Fibroblast of the aortic adventitia (primary cell): ENCODE results near the gene ESAM. TPM values are rescaled to one million over a fixed set of nuclear protein-coding genes. Genes with fewer than 3 reads are reported as not detected.

Source experiments
- DNase-seq: peaks from one replicate; pipeline ENCODE4 v3.0.0-alpha.2; 2010; ENCODE audit warnings: low read depth
- H3K4me3 ChIP-seq: 2 replicates; pipeline ENCODE4 v1.5.1; 2011; ENCODE audit warnings: low read depth, mild to moderate bottlenecking, control low read depth, low read length, moderate library complexity
- CTCF ChIP-seq: IDR thresholded peaks from 2 replicates; pipeline ENCODE4 v1.5.1; 2011; ENCODE audit warnings: mild to moderate bottlenecking, low read length, control low read depth, inconsistent platforms; ENCODE audit not compliant: insufficient read depth
- total RNA-seq: library from RNA; depleted of rRNA; stranded (reverse); fragments of >200 nt; gene quantifications from 2 replicates; pipeline ENCODE4 v1.2.3, GENCODE V29; 2012; ENCODE audit warnings: low replicate concordance

ESAM gene
- 0.36 and 1.5 TPM in 2 replicates for total RNA-seq

GRCh38 chr11:124762105-124762623 lies at the start of gene ESAM:
ESAM (minus strand) TSS chr11:124762290; CDS start chr11:124762154, 136 bp downstream.
- DNase-seq, result no peak
- peak within 1 kb of the TSS; percentile 52 for H3K4me3 ChIP-seq
- no peak for TF ChIP-seq CTCF

GRCh38 chr11:124811399-124812125 lies 49.5 kb upstream of the ESAM start:
- no peak for DNase-seq
- no peak for TF ChIP-seq CTCF
- no peak overlapping the region for H3K4me3 ChIP-seq

- no peak for TF ChIP-seq CTCF
- DNase-seq, result no peak
- H3K4me3 ChIP-seq, result no peak overlapping the region
These were observed 45.7 kb upstream of the ESAM start for GRCh38 chr11:124807660-124808270.

- H3K4me3 ChIP-seq, result no peak overlapping the region
- TF ChIP-seq CTCF, result no peak
- DNase-seq, result no peak
These were observed 45.1 kb upstream of the ESAM start for GRCh38 chr11:124807201-124807600.

GRCh38 chr11:124804884-124805283 lies 42.8 kb upstream of the ESAM start:
- no peak overlapping the region for H3K4me3 ChIP-seq
- TF ChIP-seq CTCF, result no peak
- DNase-seq, result no peak

GRCh38 chr11:124801636-124802312 lies 39.7 kb upstream of the ESAM start:
- no peak for TF ChIP-seq CTCF
- DNase-seq, result peak; percentile 33
- no peak overlapping the region for H3K4me3 ChIP-seq
